HepG2 (cell line): Measurements from ENCODE around the gene VPS4A. TPM values are rescaled to one million over a fixed set of nuclear protein-coding genes. Genes with fewer than 3 reads are reported as not detected.

Source experiments
- ATF7 ChIP-seq, 2 experiments: fragments of 450-650 bp in 1 of 2; sonication (generic) in 1 of 2; formaldehyde crosslinking in 1 of 2; IDR thresholded peaks; 2 replicates each; pipeline versions ENCODE4 v1.4.0 to v1.6.1; 2016 to 2020; ENCODE audit warnings: antibody characterized with exemption in 1 of 2, mild to moderate bottlenecking in 1 of 2, missing genetic modification reagents in 1 of 2
- ERF ChIP-seq: IDR thresholded peaks from 2 replicates; pipeline ENCODE4 v1.6.1; 2018; ENCODE audit warnings: missing biosample characterization, missing genetic modification reagents
- KDM5A ChIP-seq: fragments of 200-600 bp; sonication (generic); IDR thresholded peaks from 2 replicates; pipeline ENCODE4 v1.7.0; 2018; ENCODE audit warnings: antibody characterized with exemption, mild to moderate bottlenecking, low read length, borderline replicate concordance
- NCOA1 ChIP-seq: sonication (generic); formaldehyde crosslinking; IDR thresholded peaks from 2 replicates; pipeline ENCODE4 v1.9.0; 2021; ENCODE audit warnings: missing genetic modification reagents
- PPARG ChIP-seq: conservative IDR thresholded peaks from 2 replicates; pipeline ENCODE4 v1.6.1; 2016; ENCODE audit warnings: missing biosample characterization, missing genetic modification reagents
- THAP11 ChIP-seq: IDR thresholded peaks from 2 replicates; pipeline ENCODE4 v1.6.1; 2016; ENCODE audit warnings: missing biosample characterization, missing genetic modification reagents
- ZNF10 ChIP-seq: sonication (generic); formaldehyde crosslinking; IDR thresholded peaks from 2 replicates; pipeline ENCODE4 v1.4.0; 2020; ENCODE audit warnings: mild to moderate bottlenecking, low read depth, missing genetic modification reagents, borderline replicate concordance
- ZNF3 ChIP-seq: IDR thresholded peaks from 2 replicates; pipeline ENCODE4 v1.7.0; 2017; ENCODE audit warnings: inconsistent platforms
- ZNF746 ChIP-seq: sonication (generic); formaldehyde crosslinking; IDR thresholded peaks from 2 replicates; pipeline ENCODE4 v1.8.0; 2022; ENCODE audit warnings: mild to moderate bottlenecking, missing genetic modification reagents
- polyA plus RNA-seq, 8 experiments: library from polyadenylated mRNA; depleted of rRNA in 3 of 8; stranded (reverse) in 7 of 8; unstranded in 1 of 8; fragments of >200 nt; fragmentation: Illumina TruSeq in 4 of 8; extraction: Trizol in 4 of 8; gene quantifications; 2 replicates each; pipeline versions ENCODE4 v1.2.1 to v1.2.3, GENCODE V29; 2011 to 2016; ENCODE audit warnings: low read depth in 4 of 8, missing spikeins in 1 of 8, mixed read lengths in 1 of 8; ENCODE audit not compliant: insufficient read depth in 1 of 8
- total RNA-seq, 5 experiments: library from RNA; depleted of rRNA; stranded (reverse); fragments of >200 nt; fragmentation: Illumina TruSeq; extraction: Trizol; gene quantifications; 2 replicates each; pipeline ENCODE4 v1.2.3, GENCODE V29; 2016; ENCODE audit warnings: low read depth in 1 of 5
- TF ChIP-seq, protein P1 (sequence below): sonication (generic); formaldehyde crosslinking; IDR thresholded peaks from 2 replicates; pipeline ENCODE4 v1.4.0; 2020; ENCODE audit warnings: mild to moderate bottlenecking, low read depth, missing genetic modification reagents
- TF ChIP-seq, protein P2 (sequence below): sonication (generic); formaldehyde crosslinking; IDR thresholded peaks from 2 replicates; pipeline ENCODE4 v1.4.0; 2020; ENCODE audit warnings: missing genetic modification reagents
- TF ChIP-seq, protein P3 (sequence below): IDR thresholded peaks from 2 replicates; pipeline ENCODE4 v1.6.1; 2016; ENCODE audit warnings: missing compliant biosample characterization, missing genetic modification reagents, borderline replicate concordance
- TF ChIP-seq, protein P4 (sequence below): sonication (generic); formaldehyde crosslinking; IDR thresholded peaks from 2 replicates; pipeline ENCODE4 v1.4.0; 2020; ENCODE audit warnings: missing genetic modification reagents
- TF ChIP-seq, protein P5 (sequence below): sonication (generic); formaldehyde crosslinking; IDR thresholded peaks from 2 replicates; pipeline ENCODE4 v1.8.0; 2022; ENCODE audit warnings: mild to moderate bottlenecking, missing genetic modification reagents; ENCODE audit not compliant: insufficient replicate concordance

The VPS4A gene
- total and polyA plus RNA-seq, 2 of the 13 experiments (the other 11 are each of a cell fraction or from before 2014, with no cell fraction given): 13.2 to 27.9 TPM

DNA sequence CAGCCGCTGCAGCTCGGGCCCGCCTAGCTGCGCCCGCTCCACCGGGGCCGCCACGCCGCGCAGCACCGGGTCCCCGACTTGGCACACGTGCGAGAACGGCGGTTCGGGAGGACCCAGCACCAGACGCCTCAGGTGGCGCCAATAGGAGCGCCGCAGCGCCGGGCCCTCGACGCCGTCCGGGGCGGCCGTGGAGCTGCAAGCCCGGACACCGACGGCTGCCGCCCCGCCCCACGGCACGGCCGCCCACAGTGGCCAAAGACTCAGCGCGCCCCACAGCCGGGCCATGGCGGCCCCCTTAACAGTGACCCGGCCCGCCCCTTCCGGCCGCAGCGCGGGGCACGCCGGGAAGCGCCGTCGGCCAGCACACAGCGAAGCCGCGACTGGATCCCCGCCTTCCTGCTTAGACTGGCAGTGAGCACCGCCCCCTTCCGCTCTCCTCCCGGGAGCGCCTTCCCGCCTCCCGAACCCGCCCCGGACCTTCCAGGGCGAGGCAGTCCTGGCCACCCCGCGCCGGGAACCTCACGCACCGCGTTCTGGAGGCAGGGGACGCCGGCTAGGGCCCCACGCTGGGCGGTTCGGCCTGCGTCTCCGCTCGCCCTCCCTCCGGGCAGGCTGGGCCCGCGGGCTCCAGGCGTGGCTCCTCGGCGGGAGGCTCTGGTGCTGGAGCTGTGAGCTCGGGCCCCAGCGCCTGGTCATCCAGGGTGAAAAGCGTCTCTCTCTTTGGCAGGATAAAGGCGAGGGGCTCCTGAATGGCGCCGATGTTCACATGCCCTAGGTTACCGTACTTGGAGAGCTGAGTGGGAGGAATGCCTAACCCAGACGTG lies 19.3 kb downstream of the VPS4A start, which contains the start of gene PDF (continued):
- TF ChIP-seq, protein P1, sequence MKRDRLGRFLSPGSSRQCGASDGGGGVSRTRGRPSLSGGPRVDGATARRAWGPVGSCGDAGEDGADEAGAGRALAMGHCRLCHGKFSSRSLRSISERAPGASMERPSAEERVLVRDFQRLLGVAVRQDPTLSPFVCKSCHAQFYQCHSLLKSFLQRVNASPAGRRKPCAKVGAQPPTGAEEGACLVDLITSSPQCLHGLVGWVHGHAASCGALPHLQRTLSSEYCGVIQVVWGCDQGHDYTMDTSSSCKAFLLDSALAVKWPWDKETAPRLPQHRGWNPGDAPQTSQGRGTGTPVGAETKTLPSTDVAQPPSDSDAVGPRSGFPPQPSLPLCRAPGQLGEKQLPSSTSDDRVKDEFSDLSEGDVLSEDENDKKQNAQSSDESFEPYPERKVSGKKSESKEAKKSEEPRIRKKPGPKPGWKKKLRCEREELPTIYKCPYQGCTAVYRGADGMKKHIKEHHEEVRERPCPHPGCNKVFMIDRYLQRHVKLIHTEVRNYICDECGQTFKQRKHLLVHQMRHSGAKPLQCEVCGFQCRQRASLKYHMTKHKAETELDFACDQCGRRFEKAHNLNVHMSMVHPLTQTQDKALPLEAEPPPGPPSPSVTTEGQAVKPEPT (CRISPR knock-in tag): no peak; the same call in 1 of the 2 replicates
- TF ChIP-seq ERF (CRISPR knock-in tag): peak; percentile 98
- TF ChIP-seq THAP11 (CRISPR knock-in tag): peak; percentile 93
- TF ChIP-seq ZNF10 (CRISPR knock-in tag): no peak
- peak; percentile 32; the same call in 1 of the 2 replicates for TF ChIP-seq ZNF746
- TF ChIP-seq KDM5A: peak; percentile 54; the same call in 1 of the 2 replicates
- TF ChIP-seq, protein P2, sequence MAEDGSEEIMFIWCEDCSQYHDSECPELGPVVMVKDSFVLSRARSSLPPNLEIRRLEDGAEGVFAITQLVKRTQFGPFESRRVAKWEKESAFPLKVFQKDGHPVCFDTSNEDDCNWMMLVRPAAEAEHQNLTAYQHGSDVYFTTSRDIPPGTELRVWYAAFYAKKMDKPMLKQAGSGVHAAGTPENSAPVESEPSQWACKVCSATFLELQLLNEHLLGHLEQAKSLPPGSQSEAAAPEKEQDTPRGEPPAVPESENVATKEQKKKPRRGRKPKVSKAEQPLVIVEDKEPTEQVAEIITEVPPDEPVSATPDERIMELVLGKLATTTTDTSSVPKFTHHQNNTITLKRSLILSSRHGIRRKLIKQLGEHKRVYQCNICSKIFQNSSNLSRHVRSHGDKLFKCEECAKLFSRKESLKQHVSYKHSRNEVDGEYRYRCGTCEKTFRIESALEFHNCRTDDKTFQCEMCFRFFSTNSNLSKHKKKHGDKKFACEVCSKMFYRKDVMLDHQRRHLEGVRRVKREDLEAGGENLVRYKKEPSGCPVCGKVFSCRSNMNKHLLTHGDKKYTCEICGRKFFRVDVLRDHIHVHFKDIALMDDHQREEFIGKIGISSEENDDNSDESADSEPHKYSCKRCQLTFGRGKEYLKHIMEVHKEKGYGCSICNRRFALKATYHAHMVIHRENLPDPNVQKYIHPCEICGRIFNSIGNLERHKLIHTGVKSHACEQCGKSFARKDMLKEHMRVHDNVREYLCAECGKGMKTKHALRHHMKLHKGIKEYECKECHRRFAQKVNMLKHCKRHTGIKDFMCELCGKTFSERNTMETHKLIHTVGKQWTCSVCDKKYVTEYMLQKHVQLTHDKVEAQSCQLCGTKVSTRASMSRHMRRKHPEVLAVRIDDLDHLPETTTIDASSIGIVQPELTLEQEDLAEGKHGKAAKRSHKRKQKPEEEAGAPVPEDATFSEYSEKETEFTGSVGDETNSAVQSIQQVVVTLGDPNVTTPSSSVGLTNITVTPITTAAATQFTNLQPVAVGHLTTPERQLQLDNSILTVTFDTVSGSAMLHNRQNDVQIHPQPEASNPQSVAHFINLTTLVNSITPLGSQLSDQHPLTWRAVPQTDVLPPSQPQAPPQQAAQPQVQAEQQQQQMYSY (CRISPR knock-in tag): peak; percentile 56; the same call in 1 of the 2 replicates
- TF ChIP-seq, protein P3, sequence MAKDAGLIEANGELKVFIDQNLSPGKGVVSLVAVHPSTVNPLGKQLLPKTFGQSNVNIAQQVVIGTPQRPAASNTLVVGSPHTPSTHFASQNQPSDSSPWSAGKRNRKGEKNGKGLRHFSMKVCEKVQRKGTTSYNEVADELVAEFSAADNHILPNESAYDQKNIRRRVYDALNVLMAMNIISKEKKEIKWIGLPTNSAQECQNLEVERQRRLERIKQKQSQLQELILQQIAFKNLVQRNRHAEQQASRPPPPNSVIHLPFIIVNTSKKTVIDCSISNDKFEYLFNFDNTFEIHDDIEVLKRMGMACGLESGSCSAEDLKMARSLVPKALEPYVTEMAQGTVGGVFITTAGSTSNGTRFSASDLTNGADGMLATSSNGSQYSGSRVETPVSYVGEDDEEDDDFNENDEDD (CRISPR knock-in tag): peak; percentile 96
- no peak for TF ChIP-seq NCOA1 (CRISPR knock-in tag)
- TF ChIP-seq PPARG (CRISPR knock-in tag): peak; percentile 67; the same call in 1 of the 2 replicates
- TF ChIP-seq ZNF3 (CRISPR knock-in tag): no peak
- no peak for TF ChIP-seq ATF7 (IDR thresholded peaks at IDR 0.05)
- no peak for TF ChIP-seq ATF7 (CRISPR knock-in tag; IDR thresholded peaks at IDR 0.05)
- TF ChIP-seq, protein P4, sequence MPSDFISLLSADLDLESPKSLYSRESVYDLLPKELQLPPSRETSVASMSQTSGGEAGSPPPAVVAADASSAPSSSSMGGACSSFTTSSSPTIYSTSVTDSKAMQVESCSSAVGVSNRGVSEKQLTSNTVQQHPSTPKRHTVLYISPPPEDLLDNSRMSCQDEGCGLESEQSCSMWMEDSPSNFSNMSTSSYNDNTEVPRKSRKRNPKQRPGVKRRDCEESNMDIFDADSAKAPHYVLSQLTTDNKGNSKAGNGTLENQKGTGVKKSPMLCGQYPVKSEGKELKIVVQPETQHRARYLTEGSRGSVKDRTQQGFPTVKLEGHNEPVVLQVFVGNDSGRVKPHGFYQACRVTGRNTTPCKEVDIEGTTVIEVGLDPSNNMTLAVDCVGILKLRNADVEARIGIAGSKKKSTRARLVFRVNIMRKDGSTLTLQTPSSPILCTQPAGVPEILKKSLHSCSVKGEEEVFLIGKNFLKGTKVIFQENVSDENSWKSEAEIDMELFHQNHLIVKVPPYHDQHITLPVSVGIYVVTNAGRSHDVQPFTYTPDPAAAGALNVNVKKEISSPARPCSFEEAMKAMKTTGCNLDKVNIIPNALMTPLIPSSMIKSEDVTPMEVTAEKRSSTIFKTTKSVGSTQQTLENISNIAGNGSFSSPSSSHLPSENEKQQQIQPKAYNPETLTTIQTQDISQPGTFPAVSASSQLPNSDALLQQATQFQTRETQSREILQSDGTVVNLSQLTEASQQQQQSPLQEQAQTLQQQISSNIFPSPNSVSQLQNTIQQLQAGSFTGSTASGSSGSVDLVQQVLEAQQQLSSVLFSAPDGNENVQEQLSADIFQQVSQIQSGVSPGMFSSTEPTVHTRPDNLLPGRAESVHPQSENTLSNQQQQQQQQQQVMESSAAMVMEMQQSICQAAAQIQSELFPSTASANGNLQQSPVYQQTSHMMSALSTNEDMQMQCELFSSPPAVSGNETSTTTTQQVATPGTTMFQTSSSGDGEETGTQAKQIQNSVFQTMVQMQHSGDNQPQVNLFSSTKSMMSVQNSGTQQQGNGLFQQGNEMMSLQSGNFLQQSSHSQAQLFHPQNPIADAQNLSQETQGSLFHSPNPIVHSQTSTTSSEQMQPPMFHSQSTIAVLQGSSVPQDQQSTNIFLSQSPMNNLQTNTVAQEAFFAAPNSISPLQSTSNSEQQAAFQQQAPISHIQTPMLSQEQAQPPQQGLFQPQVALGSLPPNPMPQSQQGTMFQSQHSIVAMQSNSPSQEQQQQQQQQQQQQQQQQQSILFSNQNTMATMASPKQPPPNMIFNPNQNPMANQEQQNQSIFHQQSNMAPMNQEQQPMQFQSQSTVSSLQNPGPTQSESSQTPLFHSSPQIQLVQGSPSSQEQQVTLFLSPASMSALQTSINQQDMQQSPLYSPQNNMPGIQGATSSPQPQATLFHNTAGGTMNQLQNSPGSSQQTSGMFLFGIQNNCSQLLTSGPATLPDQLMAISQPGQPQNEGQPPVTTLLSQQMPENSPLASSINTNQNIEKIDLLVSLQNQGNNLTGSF (CRISPR knock-in tag): 0 out of 2 replicates have a peak, but pooled peaks have one; percentile 36
- TF ChIP-seq, protein P5, sequence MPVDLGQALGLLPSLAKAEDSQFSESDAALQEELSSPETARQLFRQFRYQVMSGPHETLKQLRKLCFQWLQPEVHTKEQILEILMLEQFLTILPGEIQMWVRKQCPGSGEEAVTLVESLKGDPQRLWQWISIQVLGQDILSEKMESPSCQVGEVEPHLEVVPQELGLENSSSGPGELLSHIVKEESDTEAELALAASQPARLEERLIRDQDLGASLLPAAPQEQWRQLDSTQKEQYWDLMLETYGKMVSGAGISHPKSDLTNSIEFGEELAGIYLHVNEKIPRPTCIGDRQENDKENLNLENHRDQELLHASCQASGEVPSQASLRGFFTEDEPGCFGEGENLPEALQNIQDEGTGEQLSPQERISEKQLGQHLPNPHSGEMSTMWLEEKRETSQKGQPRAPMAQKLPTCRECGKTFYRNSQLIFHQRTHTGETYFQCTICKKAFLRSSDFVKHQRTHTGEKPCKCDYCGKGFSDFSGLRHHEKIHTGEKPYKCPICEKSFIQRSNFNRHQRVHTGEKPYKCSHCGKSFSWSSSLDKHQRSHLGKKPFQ: no peak
